OCI-LY1 (cell line): ENCODE measurements around the gene SDR42E2.
"Not testable (repeated sequence)": the region's sequence is repeated elsewhere in the genome, so short reads cannot be mapped to it uniquely, and the experiment has no call there.

Experiments
- H2AFZ ChIP-seq: fragments of 200-600 bp; sonication (generic), shearing (Covaris generic); 2 replicates; pipeline ENCODE4 v1.6.0; 2014; ENCODE audit warnings: antibody characterized with exemption, mild to moderate bottlenecking, low read length
- H3F3A ChIP-seq: fragments of 200-600 bp; sonication (generic), shearing (Covaris generic); 2 replicates; pipeline ENCODE4 v1.6.0; 2014; ENCODE audit warnings: mild to moderate bottlenecking, antibody characterized with exemption, low read length, moderate library complexity; ENCODE audit not compliant: insufficient read depth
- H3K27ac ChIP-seq: fragments of 200-600 bp; sonication (generic); 2 replicates; pipeline ENCODE4 v1.5.1; 2014; ENCODE audit warnings: low read length, mixed run types, mild to moderate bottlenecking, low read depth; ENCODE audit not compliant: poor library complexity, severe bottlenecking
- H3K27me3 ChIP-seq: fragments of 200-600 bp; sonication (generic); 2 replicates; pipeline ENCODE4 v1.6.0; 2014; ENCODE audit warnings: antibody characterized with exemption, mild to moderate bottlenecking, low read length, moderate library complexity; ENCODE audit not compliant: insufficient read depth
- H3K36me3 ChIP-seq: fragments of 200-600 bp; sonication (generic); 2 replicates; pipeline ENCODE4 v1.6.1; 2014; ENCODE audit warnings: mild to moderate bottlenecking, antibody characterized with exemption, low read length, moderate library complexity, mixed read lengths; ENCODE audit not compliant: insufficient read depth
- H3K4me1 ChIP-seq: fragments of 200-600 bp; sonication (generic); 2 replicates; pipeline ENCODE4 v1.5.1; 2014; ENCODE audit warnings: mild to moderate bottlenecking, low read length, moderate library complexity; ENCODE audit not compliant: insufficient read depth, severe bottlenecking
- H3K4me2 ChIP-seq: fragments of 200-600 bp; sonication (generic), shearing (Covaris generic); 2 replicates; pipeline ENCODE4 v1.6.1; 2014; ENCODE audit warnings: low read length
- H3K4me3 ChIP-seq: fragments of 200-600 bp; sonication (generic); 2 replicates; pipeline ENCODE4 v1.5.1; 2014; ENCODE audit warnings: low read length, low read depth, mild to moderate bottlenecking, mixed read lengths; ENCODE audit not compliant: poor library complexity, severe bottlenecking
- H3K79me2 ChIP-seq: fragments of 200-600 bp; shearing (Covaris generic); 2 replicates; pipeline ENCODE4 v1.6.1; 2016; ENCODE audit warnings: mixed run types, low read length, mixed read lengths; ENCODE audit not compliant: insufficient read depth
- H3K9ac ChIP-seq: fragments of 200-600 bp; sonication (generic), shearing (Covaris generic); 2 replicates; pipeline ENCODE4 v1.6.1; 2014; ENCODE audit warnings: mild to moderate bottlenecking, low read length, mixed read lengths
- H3K9me2 ChIP-seq: fragments of 200-600 bp; sonication (generic), shearing (Covaris generic); 2 replicates; pipeline ENCODE4 v1.6.1; 2014; ENCODE audit warnings: low read depth, mild to moderate bottlenecking, low read length, mixed read lengths
- H3K9me3 ChIP-seq: fragments of 200-600 bp; shearing (Covaris generic); 2 replicates; pipeline ENCODE4 v1.6.1; 2014; ENCODE audit warnings: low read length, mixed read lengths
- H4K20me1 ChIP-seq: fragments of 200-600 bp; sonication (generic), shearing (Covaris generic); 2 replicates; pipeline ENCODE4 v1.6.0; 2016; ENCODE audit warnings: mild to moderate bottlenecking, low read length; ENCODE audit not compliant: insufficient read depth
- CTCF ChIP-seq: fragments of 200-600 bp; sonication (generic), shearing (Covaris generic); IDR thresholded peaks from 2 replicates; pipeline ENCODE4 v1.5.1; 2017; ENCODE audit warnings: mild to moderate bottlenecking, antibody characterized with exemption, low read length, moderate library complexity, mixed read lengths
- EZH2 ChIP-seq: fragments of 200-600 bp; sonication (generic), shearing (Covaris generic); IDR thresholded peaks from 2 replicates; pipeline ENCODE4 v1.8.0; 2017; ENCODE audit warnings: borderline replicate concordance, mixed run types, mild to moderate bottlenecking, antibody characterized with exemption, low read length, moderate library complexity, mixed read lengths

The SDR42E2 gene

GRCh38 chr16:22123759-22124490 is 38.4 kb upstream of the SDR42E2 start:
- H3K36me3 ChIP-seq, result no peaks in the 10 kb centered on the region
- H3K9me3 ChIP-seq, result no peaks in the 10 kb centered on the region
- no peak overlapping the region for H2AFZ ChIP-seq
- H3K9me2 ChIP-seq, result no peaks in the 10 kb centered on the region
- H3K79me2 ChIP-seq, result no peaks in the 10 kb centered on the region
- H3K4me3 ChIP-seq, result no peak overlapping the region
- H3F3A ChIP-seq, result no peaks in the 10 kb centered on the region
- TF ChIP-seq CTCF, result no peak
- TF ChIP-seq EZH2, result no peak
- no peak overlapping the region for H3K9ac ChIP-seq
- H3K27ac ChIP-seq, result no peak overlapping the region
- H3K4me2 ChIP-seq, result no peak overlapping the region
- H3K4me1 ChIP-seq, result no peaks in the 10 kb centered on the region
- H4K20me1 ChIP-seq, result no peaks in the 10 kb centered on the region
- H3K27me3 ChIP-seq, result peaks cover 8% of the 10 kb centered on the region; the same call in 1 of the 2 replicates

GRCh38 chr16:22124583-22125284 is 37.6 kb upstream of the SDR42E2 start:
- H3K36me3 ChIP-seq, result no peaks in the 10 kb centered on the region
- no peak overlapping the region for H3K4me2 ChIP-seq

GRCh38 chr16:22126037-22126558 is 36.2 kb upstream of the SDR42E2 start:
- no peak for TF ChIP-seq CTCF
- TF ChIP-seq EZH2, result no peak
- Histone ChIP-seq H3K4me3 (no peak overlapping the region), H3K9me2 (no peaks in the 10 kb centered on the region), H3K27me3 (peaks cover 8% of the 10 kb centered on the region; the same call in 1 of the 2 replicates), H2AFZ (no peak overlapping the region), H4K20me1 (no peaks in the 10 kb centered on the region), H3K4me1 (no peaks in the 10 kb centered on the region), H3F3A (no peaks in the 10 kb centered on the region), H3K9me3 (no peaks in the 10 kb centered on the region), H3K79me2 (no peaks in the 10 kb centered on the region), H3K9ac (no peak overlapping the region), H3K27ac (no peak overlapping the region), H3K36me3 (no peaks in the 10 kb centered on the region), H3K4me2 (no peak overlapping the region)

More at GRCh38 chr16:22124583-22125284, 37.6 kb upstream of the SDR42E2 start:
- no peak overlapping the region for H3K4me3 ChIP-seq
- H3K9me2 ChIP-seq, result no peaks in the 10 kb centered on the region
- H3K4me1 ChIP-seq, result no peaks in the 10 kb centered on the region
- peaks cover 8% of the 10 kb centered on the region; the same call in 1 of the 2 replicates for H3K27me3 ChIP-seq
- H3K27ac ChIP-seq, result no peak overlapping the region
- no peaks in the 10 kb centered on the region for H4K20me1 ChIP-seq
- H3K9me3 ChIP-seq, result no peaks in the 10 kb centered on the region
- H3K9ac ChIP-seq, result no peak overlapping the region
- TF ChIP-seq CTCF, result no peak
- TF ChIP-seq EZH2, result no peak
- no peaks in the 10 kb centered on the region for H3F3A ChIP-seq
- no peaks in the 10 kb centered on the region for H3K79me2 ChIP-seq
- H2AFZ ChIP-seq, result no peak overlapping the region

GRCh38 chr16:22128537-22128936 is 33.8 kb upstream of the SDR42E2 start:
- not testable (repeated sequence) for H3K9ac ChIP-seq, H3K27me3 ChIP-seq, H3K9me2 ChIP-seq, H3K4me3 ChIP-seq, H3F3A ChIP-seq, H3K27ac ChIP-seq, H3K4me1 ChIP-seq, H3K4me2 ChIP-seq, H4K20me1 ChIP-seq, H3K9me3 ChIP-seq, H2AFZ ChIP-seq, H3K79me2 ChIP-seq, H3K36me3 ChIP-seq
